HCEC 1CT (cell line): ENCODE measurements around the gene LRRC26.
"Not testable (repeated sequence)": the region's sequence is repeated elsewhere in the genome, so short reads cannot be mapped to it uniquely, and the experiment has no call there.

Source experiments
- DNase-seq: peaks from one replicate; pipeline ENCODE4 v3.0.0-alpha.2; 2017

LRRC26 gene

GRCh38 chr9:137130176-137130755 is 39.6 kb downstream of the LRRC26 start:
- DNase-seq = no peak

GRCh38 chr9:137129456-137130175 is 40.2 kb downstream of the LRRC26 start:
- DNase-seq = peak; percentile 93

GRCh38 chr9:137128862-137129455 is 40.9 kb downstream of the LRRC26 start:
- DNase-seq = no peak

GRCh38 chr9:137128158-137128861 is 41.5 kb downstream of the LRRC26 start:
- no peak for DNase-seq

GRCh38 chr9:137127301-137128157 is 42.3 kb downstream of the LRRC26 start:
- no peak for DNase-seq

- no peak for DNase-seq
Measured at GRCh38 chr9:137126786-137127185, 43.1 kb downstream of the LRRC26 start.

- DNase-seq = not testable (repeated sequence)
Measured at GRCh38 chr9:137123952-137124462, 45.8 kb downstream of the LRRC26 start.

- no peak for DNase-seq
Measured at GRCh38 chr9:137123468-137123837, 46.4 kb downstream of the LRRC26 start.

- not testable (repeated sequence) for DNase-seq
Measured at GRCh38 chr9:137122796-137123467, 46.9 kb downstream of the LRRC26 start.

- DNase-seq = not testable (repeated sequence)
Measured at GRCh38 chr9:137121927-137122795, 47.7 kb downstream of the LRRC26 start.
